Gastroesophageal sphincter (tissue), 4 donors: Measurements from ENCODE around the gene SETBP1. TPM values are rescaled to one million over a fixed set of nuclear protein-coding genes. Genes with fewer than 3 reads are reported as not detected.

Experiments used
- ATAC-seq: fragments of 150-250 bp; one replicate; pipeline ENCODE4 v1.9.1; 2016; ENCODE audit warnings: mild to moderate bottlenecking, moderate library complexity
- H3K27ac ChIP-seq, 4 donors: fragments of 200-600 bp; sonication (generic) in 3 of 4; 1 replicate in 3 of 4; 2 replicates in 1 of 4; pipeline ENCODE4 v1.5.1; 2016 to 2019
- H3K27me3 ChIP-seq: fragments of 200-600 bp; sonication (generic); one replicate; pipeline ENCODE4 v1.5.1; 2019
- H3K36me3 ChIP-seq, 2 donors: fragments of 200-600 bp; sonication (generic); one replicate each; pipeline ENCODE4 v1.5.1; 2019; ENCODE audit warnings: control low read depth in 1 of 2
- H3K4me1 ChIP-seq, 3 donors: fragments of 200-600 bp; sonication (generic); 1 replicate in 2 of 3; 2 replicates in 1 of 3; pipeline ENCODE4 v1.5.1; 2016 to 2019; ENCODE audit warnings: control low read depth in 2 of 3
- H3K4me3 ChIP-seq, 2 donors: fragments of 200-600 bp; sonication (generic); one replicate each; pipeline ENCODE4 v1.5.1; 2019; ENCODE audit warnings: mild to moderate bottlenecking in 1 of 2, moderate library complexity in 1 of 2
- H3K9me3 ChIP-seq, 3 donors: fragments of 200-600 bp; sonication (generic); one replicate each; pipeline ENCODE4 v1.5.1; 2017 to 2019; ENCODE audit warnings: control low read depth in 2 of 3
- CTCF ChIP-seq, 4 experiments: fragments of 200-600 bp in 2 of 4; fragments of 450-650 bp in 2 of 4; sonication (generic) in 1 of 4; IDR thresholded peaks; one replicate each; pipeline ENCODE4 v1.5.1; 2017 to 2019; ENCODE audit warnings: antibody characterized with exemption in 4 of 4, mild to moderate bottlenecking in 2 of 4, moderate library complexity in 2 of 4
- EP300 ChIP-seq: sonication (generic); formaldehyde crosslinking; IDR thresholded peaks from one replicate; pipeline ENCODE4 v1.6.1; 2017; ENCODE audit warnings: antibody characterized with exemption, mild to moderate bottlenecking
- POLR2A ChIP-seq, 2 donors: fragments of 450-650 bp; IDR thresholded peaks; one replicate each; pipeline ENCODE4 v1.6.1; 2017; ENCODE audit warnings: antibody characterized with exemption in 2 of 2, mild to moderate bottlenecking in 2 of 2, moderate library complexity in 1 of 2
- POLR2AphosphoS5 ChIP-seq: sonication (generic); formaldehyde crosslinking; IDR thresholded peaks from one replicate; pipeline ENCODE4 v1.6.1; 2017; ENCODE audit warnings: antibody characterized with exemption
- WGBS, 2 donors: methylation state at CpG; one replicate each; pipeline ENCODE4 v1.1.5; 2018; ENCODE audit warnings: low coverage in 1 of 2; 5-methylcytosine and 5-hydroxymethylcytosine counted together
- total RNA-seq, 4 donors: library from RNA; depleted of rRNA; stranded (reverse); fragments of >200 nt; gene quantifications; one replicate each; pipeline ENCODE4 v1.1.0, GENCODE V29; 2016

The SETBP1 gene
- total RNA-seq, 4 donors from 2014 or later, result 42.5 to 87.6 (median 67.8) TPM

GRCh38 chr18:44941516-44941915 lies 260.8 kb downstream of the SETBP1 start:
- peaks cover 6 to 53% (median 8%) of the 10 kb centered on the region in 3 donors for H3K4me1 ChIP-seq
- ATAC-seq, result no peak
- TF ChIP-seq POLR2AphosphoS5, result no peak
- TF ChIP-seq EP300, result no peak
- TF ChIP-seq POLR2A (IDR thresholded peaks at IDR 0.05), result no peak
- no peak for TF ChIP-seq CTCF (IDR thresholded peaks at IDR 0.05)

GRCh38 chr18:44942073-44942472 lies 261.4 kb downstream of the SETBP1 start:
- Histone ChIP-seq H3K36me3 (no peaks in the 10 kb centered on the region), H3K4me1 (peaks cover 6 to 50% (median 8%) of the 10 kb centered on the region in 3 donors), H3K9me3 (no peaks in the 10 kb centered on the region), H3K4me3 (no peak overlapping the region), H3K27ac (no peak overlapping the region), H3K27me3 (no peaks in the 10 kb centered on the region)
- no peak for ATAC-seq
- no peak for TF ChIP-seq POLR2AphosphoS5
- TF ChIP-seq POLR2A (IDR thresholded peaks at IDR 0.05), result no peak
- 89 to 100% methylated on average over 1 to 2 of the region's 2 CpGs for WGBS, 2 donors

More at GRCh38 chr18:44941516-44941915, 260.8 kb downstream of the SETBP1 start:
- Histone ChIP-seq H3K27me3 (no peaks in the 10 kb centered on the region), H3K4me3 (no peak overlapping the region), H3K36me3 (no peaks in the 10 kb centered on the region), H3K27ac (no peak overlapping the region), H3K9me3 (no peaks in the 10 kb centered on the region)
- WGBS, 2 donors, result 78 to 80% methylated on average over 2 to 3 of the region's 3 CpGs

- no peak overlapping the region for H3K4me3 ChIP-seq
- H3K36me3 ChIP-seq, result no peaks in the 10 kb centered on the region
- 58% methylated on average over 2 of the region's 2 CpGs; no CpG with 5 or more reads in 1 of the 2 donors for WGBS, 2 donors
- TF ChIP-seq POLR2A (IDR thresholded peaks at IDR 0.05), result no peak
- no peak for TF ChIP-seq CTCF (IDR thresholded peaks at IDR 0.05)
- TF ChIP-seq EP300, result no peak
- TF ChIP-seq POLR2AphosphoS5, result no peak
- H3K27ac ChIP-seq, result no peak overlapping the region
- peaks cover 6 to 45% (median 8%) of the 10 kb centered on the region in 3 donors for H3K4me1 ChIP-seq
- no peaks in the 10 kb centered on the region for H3K9me3 ChIP-seq
- H3K27me3 ChIP-seq, result no peaks in the 10 kb centered on the region
- ATAC-seq, result peak; percentile 47
These were observed 262.7 kb downstream of the SETBP1 start for GRCh38 chr18:44943311-44943881.

GRCh38 chr18:44944461-44944860 lies 263.8 kb downstream of the SETBP1 start:
- H3K4me1 ChIP-seq, result peaks cover 6 to 39% (median 8%) of the 10 kb centered on the region in 3 donors
- H3K36me3 ChIP-seq, result no peaks in the 10 kb centered on the region
- no peak overlapping the region for H3K27ac ChIP-seq
- 82 to 83% methylated on average over 1 of the region's 1 CpG for WGBS, 2 donors
- no peak for TF ChIP-seq POLR2AphosphoS5
- TF ChIP-seq EP300, result no peak
- TF ChIP-seq POLR2A (IDR thresholded peaks at IDR 0.05), result no peak
- TF ChIP-seq CTCF (IDR thresholded peaks at IDR 0.05), result no peak
- H3K9me3 ChIP-seq, result no peaks in the 10 kb centered on the region
- ATAC-seq, result no peak
- no peaks in the 10 kb centered on the region for H3K27me3 ChIP-seq
- H3K4me3 ChIP-seq, result no peak overlapping the region

- no peak overlapping the region for H3K4me3 ChIP-seq
- H3K9me3 ChIP-seq, result no peaks in the 10 kb centered on the region
- no peaks in the 10 kb centered on the region for H3K27me3 ChIP-seq
- no peak for ATAC-seq
- peaks cover 6 to 39% (median 8%) of the 10 kb centered on the region in 3 donors for H3K4me1 ChIP-seq
- peaks cover 0 to 15% of the 10 kb centered on the region in 2 donors for H3K36me3 ChIP-seq
- WGBS, 2 donors, result 58 to 100% methylated on average over 3 of the region's 4 CpGs
- TF ChIP-seq POLR2AphosphoS5 (no peak), POLR2A (IDR thresholded peaks at IDR 0.05) (no peak), EP300 (no peak), CTCF (IDR thresholded peaks at IDR 0.05) (no peak)
- no peak overlapping the region for H3K27ac ChIP-seq
These were observed 265.3 kb downstream of the SETBP1 start for GRCh38 chr18:44945888-44946401.
